ENCODE measurements around the gene HAO2. TPM values are rescaled to one million over a fixed set of nuclear protein-coding genes. Genes with fewer than 3 reads are reported as not detected.

The HAO2 gene
- total RNA-seq, 1 donor from 2014 or later: not detected

DNA sequence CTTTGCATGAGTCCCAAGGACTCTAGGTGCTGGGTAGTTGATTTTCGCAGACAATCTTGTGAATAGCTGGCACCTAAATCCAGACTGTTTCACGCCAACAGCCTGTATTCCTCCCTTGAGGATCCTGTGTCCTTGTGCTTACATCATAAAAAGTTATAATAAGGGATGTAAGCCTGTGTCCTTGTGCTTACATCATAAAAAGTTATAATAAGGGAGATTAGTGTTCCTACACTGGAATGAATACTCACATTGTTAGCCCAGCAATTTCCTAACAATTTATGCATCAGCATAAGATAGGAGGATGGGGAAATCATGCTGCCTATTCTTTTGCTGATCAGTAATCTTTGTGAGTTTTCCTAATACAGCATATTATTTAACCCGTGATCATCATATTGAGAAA is 42.4 kb downstream of the HAO2 start:
- no peaks in the 10 kb centered on the region for H3K27me3 ChIP-seq (ENCODE audit: control insufficient read depth, insufficient read depth, low read length)
- no peaks in the 10 kb centered on the region for H3K36me3 ChIP-seq (ENCODE audit: control insufficient read depth, insufficient read depth, low read length)
- H3K4me3 ChIP-seq (ENCODE audit: low read depth, low read length): no peak overlapping the region
- DNase-seq (ENCODE audit: low read depth): no peak
- TF ChIP-seq, protein P1, sequence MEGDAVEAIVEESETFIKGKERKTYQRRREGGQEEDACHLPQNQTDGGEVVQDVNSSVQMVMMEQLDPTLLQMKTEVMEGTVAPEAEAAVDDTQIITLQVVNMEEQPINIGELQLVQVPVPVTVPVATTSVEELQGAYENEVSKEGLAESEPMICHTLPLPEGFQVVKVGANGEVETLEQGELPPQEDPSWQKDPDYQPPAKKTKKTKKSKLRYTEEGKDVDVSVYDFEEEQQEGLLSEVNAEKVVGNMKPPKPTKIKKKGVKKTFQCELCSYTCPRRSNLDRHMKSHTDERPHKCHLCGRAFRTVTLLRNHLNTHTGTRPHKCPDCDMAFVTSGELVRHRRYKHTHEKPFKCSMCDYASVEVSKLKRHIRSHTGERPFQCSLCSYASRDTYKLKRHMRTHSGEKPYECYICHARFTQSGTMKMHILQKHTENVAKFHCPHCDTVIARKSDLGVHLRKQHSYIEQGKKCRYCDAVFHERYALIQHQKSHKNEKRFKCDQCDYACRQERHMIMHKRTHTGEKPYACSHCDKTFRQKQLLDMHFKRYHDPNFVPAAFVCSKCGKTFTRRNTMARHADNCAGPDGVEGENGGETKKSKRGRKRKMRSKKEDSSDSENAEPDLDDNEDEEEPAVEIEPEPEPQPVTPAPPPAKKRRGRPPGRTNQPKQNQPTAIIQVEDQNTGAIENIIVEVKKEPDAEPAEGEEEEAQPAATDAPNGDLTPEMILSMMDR (IDR thresholded peaks at IDR 0.05; ENCODE audit: insufficient read depth, low read length, poor library complexity, severe bottlenecking): no peak

DNA sequence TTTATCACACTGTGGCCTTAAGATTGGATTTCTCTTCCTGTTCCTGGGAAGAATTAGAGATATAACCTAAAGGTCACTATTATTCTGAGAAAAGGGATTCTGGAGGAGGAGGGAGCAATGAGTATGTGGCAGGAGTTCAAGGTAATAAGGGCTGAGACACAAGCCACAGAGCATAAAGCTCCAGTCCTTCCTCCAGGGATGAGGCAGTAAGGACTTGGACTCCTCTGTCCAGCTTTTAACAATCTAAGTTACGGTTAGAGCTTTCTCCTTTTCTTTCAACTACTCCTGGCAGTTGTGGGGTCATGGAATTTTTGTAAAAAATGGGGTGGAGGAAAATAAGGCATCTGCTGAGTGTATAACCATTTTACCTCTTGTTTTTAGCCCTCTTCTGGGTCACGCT is 46.4 kb downstream of the HAO2 start, which contains the start of gene HSD3B2:
TSS of gene HSD3B2 (plus strand) at position 201 of the 400 bp plus-strand sequence. CDS start 270 bp downstream, outside the sequence.
- H3K4me3 ChIP-seq (ENCODE audit: low read depth, low read length): no peak within 1 kb of the TSS
- no peaks in the 10 kb centered on the region for H3K36me3 ChIP-seq (ENCODE audit: control insufficient read depth, insufficient read depth, low read length)
- TF ChIP-seq, protein P1 (IDR thresholded peaks at IDR 0.05; ENCODE audit: insufficient read depth, low read length, poor library complexity, severe bottlenecking): no peak
- H3K27me3 ChIP-seq (ENCODE audit: control insufficient read depth, insufficient read depth, low read length): no peaks in the 10 kb centered on the region
- DNase-seq (ENCODE audit: low read depth): no peak

DNA sequence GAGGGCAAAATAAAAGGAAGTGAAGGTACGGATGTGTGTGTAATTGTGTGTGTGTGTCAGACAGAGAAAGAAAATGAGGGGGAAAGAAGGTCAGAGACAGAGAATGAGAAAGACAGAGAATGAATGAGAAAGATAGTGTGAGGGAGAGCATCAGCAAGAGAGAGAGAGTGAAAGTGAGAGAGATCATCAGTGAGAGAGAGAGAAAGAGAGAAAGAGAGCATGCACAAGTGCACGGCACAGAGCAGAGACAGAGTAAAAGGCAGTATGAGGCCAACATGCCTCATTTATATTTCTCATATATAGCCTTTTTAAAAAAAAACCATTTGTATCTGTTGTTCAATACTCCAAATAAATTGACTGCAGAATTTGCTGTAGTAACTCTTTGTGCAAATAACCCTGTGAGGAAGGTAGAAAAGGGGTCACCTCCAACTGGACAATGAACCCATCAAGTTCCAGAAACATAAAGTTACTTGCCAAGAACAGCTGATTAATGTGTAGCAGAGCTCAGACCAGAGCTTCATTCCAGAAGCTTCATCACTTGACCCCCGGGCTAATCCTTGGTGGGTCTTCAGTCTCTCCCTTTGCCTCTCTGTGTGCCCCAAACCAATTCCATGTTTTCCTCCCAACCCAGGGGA is 47.5 kb downstream of the HAO2 start:
- TF ChIP-seq, protein P1 (IDR thresholded peaks at IDR 0.05; ENCODE audit: insufficient read depth, low read length, poor library complexity, severe bottlenecking): no peak
- Histone ChIP-seq H3K27me3 (ENCODE audit: control insufficient read depth, insufficient read depth, low read length) (no peaks in the 10 kb centered on the region), H3K4me3 (ENCODE audit: low read depth, low read length) (no peak overlapping the region), H3K36me3 (ENCODE audit: control insufficient read depth, insufficient read depth, low read length) (no peaks in the 10 kb centered on the region)
- DNase-seq (ENCODE audit: low read depth): no peak

DNA sequence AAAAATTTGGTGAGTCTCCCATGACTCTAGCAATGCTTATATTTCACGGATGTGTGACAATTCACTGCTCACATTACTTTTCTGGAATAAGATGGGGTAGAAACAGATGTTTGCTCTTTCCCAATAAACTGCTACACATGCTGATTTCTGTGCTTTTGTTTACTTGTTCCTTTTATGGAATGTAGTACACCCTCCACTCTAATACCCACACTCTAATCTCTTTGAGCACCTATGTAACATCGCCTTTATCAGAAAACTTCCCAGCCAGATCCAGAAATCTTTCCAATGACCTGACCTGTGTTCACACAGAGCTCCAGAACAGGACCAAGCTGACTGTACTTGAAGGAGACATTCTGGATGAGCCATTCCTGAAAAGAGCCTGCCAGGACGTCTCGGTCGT is 50.5 kb downstream of the HAO2 start:
- Histone ChIP-seq H3K27me3 (ENCODE audit: control insufficient read depth, insufficient read depth, low read length) (no peaks in the 10 kb centered on the region), H3K4me3 (ENCODE audit: low read depth, low read length) (no peak overlapping the region), H3K36me3 (ENCODE audit: control insufficient read depth, insufficient read depth, low read length) (no peaks in the 10 kb centered on the region)
- TF ChIP-seq, protein P1 (IDR thresholded peaks at IDR 0.05; ENCODE audit: insufficient read depth, low read length, poor library complexity, severe bottlenecking): no peak
- no peak for DNase-seq (ENCODE audit: low read depth)

DNA sequence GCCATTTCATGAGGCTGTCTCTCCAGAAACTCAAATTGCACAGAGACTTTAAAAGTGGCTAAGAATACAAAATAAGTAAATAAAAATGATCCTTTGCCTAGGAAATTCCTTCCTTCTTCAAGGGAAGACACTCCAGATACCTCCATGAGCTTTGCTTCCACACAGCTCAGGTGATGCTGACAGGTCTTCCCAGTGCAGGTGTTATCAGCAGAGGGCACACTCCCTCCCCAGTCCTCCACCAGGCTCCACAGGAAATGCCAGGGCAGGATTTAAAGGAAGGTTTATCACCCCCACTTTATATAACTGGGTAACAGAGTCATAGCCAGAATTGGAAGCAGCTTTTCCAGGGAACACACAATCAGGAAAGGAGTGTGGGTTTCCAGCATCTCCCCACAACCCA is 52.1 kb downstream of the HAO2 start:
- Histone ChIP-seq H3K36me3 (ENCODE audit: control insufficient read depth, insufficient read depth, low read length) (no peaks in the 10 kb centered on the region), H3K27me3 (ENCODE audit: control insufficient read depth, insufficient read depth, low read length) (no peaks in the 10 kb centered on the region), H3K4me3 (ENCODE audit: low read depth, low read length) (no peak overlapping the region)
- TF ChIP-seq, protein P1 (IDR thresholded peaks at IDR 0.05; ENCODE audit: insufficient read depth, low read length, poor library complexity, severe bottlenecking): no peak
- DNase-seq (ENCODE audit: low read depth): no peak

DNA sequence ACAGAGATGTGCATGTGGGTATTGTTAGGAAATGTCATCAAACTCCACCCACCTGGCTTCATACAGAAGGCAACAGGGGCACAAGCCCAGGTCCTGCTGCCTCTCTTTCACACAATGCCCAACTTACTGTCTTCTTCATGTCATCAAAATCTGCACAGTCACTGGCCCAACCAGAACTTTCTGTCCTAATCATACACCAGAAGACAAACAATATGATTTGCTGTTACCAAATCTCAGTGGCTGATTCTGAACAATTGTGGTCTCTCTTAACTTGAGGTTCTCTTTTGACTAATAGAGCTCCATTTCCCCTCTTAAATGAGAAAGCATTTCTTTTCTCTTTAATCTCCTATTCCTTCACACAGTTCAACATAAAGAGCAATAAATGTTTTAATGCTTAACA is 54.0 kb downstream of the HAO2 start:
- TF ChIP-seq, protein P1 (IDR thresholded peaks at IDR 0.05; ENCODE audit: insufficient read depth, low read length, poor library complexity, severe bottlenecking): no peak
- H3K4me3 ChIP-seq (ENCODE audit: low read depth, low read length): no peak overlapping the region
- H3K36me3 ChIP-seq (ENCODE audit: control insufficient read depth, insufficient read depth, low read length): no peaks in the 10 kb centered on the region
- no peaks in the 10 kb centered on the region for H3K27me3 ChIP-seq (ENCODE audit: control insufficient read depth, insufficient read depth, low read length)
- DNase-seq (ENCODE audit: low read depth): no peak
